Gastroesophageal sphincter (tissue), 3 donors: ENCODE data around the gene PTN.

Experiments used
- CTCF ChIP-seq, 4 experiments: fragments of 200-600 bp in 2 of 4; fragments of 450-650 bp in 2 of 4; sonication (generic) in 1 of 4; IDR thresholded peaks; one replicate each; pipeline ENCODE4 v1.5.1; 2017 to 2019; ENCODE audit warnings: antibody characterized with exemption in 4 of 4, mild to moderate bottlenecking in 2 of 4, moderate library complexity in 2 of 4
- EP300 ChIP-seq: sonication (generic); formaldehyde crosslinking; IDR thresholded peaks from one replicate; pipeline ENCODE4 v1.6.1; 2017; ENCODE audit warnings: antibody characterized with exemption, mild to moderate bottlenecking
- POLR2A ChIP-seq, 2 donors: fragments of 450-650 bp; IDR thresholded peaks; one replicate each; pipeline ENCODE4 v1.6.1; 2017; ENCODE audit warnings: antibody characterized with exemption in 2 of 2, mild to moderate bottlenecking in 2 of 2, moderate library complexity in 1 of 2
- POLR2AphosphoS5 ChIP-seq: sonication (generic); formaldehyde crosslinking; IDR thresholded peaks from one replicate; pipeline ENCODE4 v1.6.1; 2017; ENCODE audit warnings: antibody characterized with exemption

- no peak for TF ChIP-seq CTCF (IDR thresholded peaks at IDR 0.05)
- TF ChIP-seq POLR2A (IDR thresholded peaks at IDR 0.05): no peak
- TF ChIP-seq EP300: no peak
- TF ChIP-seq POLR2AphosphoS5: no peak
Observed at GRCh38 chr7:137351941-137352340, 8.4 kb upstream of the PTN start.
